GM19035 (cell line): ENCODE data around the gene SLFN5.
"Not testable (repeated sequence)": the region's sequence is repeated elsewhere in the genome, so short reads cannot be mapped to it uniquely, and the experiment has no call there.

Experiments
- ATAC-seq: cut with Tn5 transposase; IDR thresholded peaks from one replicate; pipeline ENCODE4 v1.9.1; 2021; ENCODE audit not compliant: unreplicated experiment

SLFN5 gene

DNA sequence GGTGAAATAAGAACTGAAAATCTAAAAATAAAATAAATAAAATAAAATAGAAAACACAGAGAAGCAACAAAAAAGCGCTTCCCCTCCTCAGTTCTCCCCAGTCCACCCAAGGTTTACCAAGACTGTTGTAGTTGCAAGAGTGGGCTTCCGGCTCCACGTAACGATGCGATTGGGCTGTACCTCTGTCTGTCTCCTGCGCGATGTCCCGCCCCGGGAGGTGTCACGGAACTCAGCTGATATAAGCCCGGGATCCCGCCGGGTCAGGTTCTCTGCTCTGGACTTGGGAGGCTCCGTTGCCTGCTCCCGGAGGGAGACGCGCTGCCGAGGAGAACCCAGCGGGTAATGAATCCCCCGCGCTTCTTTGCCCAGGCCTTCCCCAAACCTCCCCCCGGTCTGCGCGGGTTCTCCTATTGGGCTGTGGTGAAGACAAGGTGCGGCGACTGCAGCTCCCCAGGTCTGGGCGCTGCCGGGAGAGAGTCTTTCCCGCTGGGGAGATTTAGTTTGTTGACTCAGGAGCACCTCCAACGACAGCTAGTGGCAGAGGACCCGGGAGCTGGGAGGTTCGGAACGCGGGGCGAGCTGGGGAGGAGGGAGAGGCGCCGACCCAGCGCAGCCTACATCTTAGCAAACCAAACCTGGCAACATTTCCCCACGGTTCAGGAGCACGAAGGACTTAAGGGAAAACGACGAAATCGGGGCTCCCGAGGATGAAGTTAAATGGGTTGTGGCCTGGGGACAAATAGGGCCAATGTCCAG, at the start of gene SLFN5:
SLFN5 (plus strand) TSS at position 268 of the 756 bp plus-strand sequence. CDS start 15,619 bp downstream, outside the sequence.
- ATAC-seq, result peak; percentile 81

DNA sequence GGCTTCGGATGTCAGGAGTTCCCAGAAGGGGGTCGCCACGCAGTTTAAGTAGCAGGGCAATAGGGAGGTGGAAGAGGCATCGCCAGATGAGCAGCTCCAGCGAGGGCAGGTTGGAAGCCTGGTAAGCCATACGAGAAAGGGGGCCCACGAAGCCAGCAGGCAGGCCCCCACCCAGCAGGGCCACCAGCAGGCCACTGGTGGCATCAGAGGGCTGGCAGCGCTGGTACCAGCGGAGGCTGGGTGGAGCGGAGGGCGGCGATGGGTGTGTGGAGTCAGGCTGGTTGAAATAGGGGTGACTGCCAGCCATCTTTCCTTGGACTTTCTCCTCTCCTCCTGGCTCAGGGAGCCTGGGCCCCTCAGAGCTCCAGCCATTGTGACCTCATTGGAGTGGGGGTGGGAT, 48.9 kb upstream of the SLFN5 start, which contains the start of gene SLC35G3:
SLC35G3 (minus strand) TSS at position 393 of the 400 bp plus-strand sequence; CDS start at position 307, 86 bp downstream.
- not testable (repeated sequence) for ATAC-seq

DNA sequence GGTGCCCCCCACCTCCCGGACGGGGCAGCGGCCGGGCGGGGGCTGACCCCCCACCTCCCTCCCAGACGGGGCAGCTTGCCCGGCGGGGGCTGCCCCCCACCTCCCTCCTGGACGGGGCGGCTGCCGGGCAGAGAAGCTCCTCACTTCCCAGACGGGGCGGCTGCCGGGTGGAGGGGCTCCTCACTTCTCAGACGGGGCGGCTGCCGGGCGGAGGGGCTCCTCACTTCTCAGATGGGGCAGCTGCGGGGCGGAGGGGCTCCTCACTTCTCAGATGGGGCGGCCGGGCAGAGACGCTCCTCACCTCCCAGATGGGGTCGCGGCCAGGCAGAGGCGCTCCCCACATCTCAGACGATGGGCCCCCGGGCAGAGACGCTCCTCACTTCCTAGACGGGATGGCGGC, 47.8 kb upstream of the SLFN5 start:
- ATAC-seq, result not testable (repeated sequence)

DNA sequence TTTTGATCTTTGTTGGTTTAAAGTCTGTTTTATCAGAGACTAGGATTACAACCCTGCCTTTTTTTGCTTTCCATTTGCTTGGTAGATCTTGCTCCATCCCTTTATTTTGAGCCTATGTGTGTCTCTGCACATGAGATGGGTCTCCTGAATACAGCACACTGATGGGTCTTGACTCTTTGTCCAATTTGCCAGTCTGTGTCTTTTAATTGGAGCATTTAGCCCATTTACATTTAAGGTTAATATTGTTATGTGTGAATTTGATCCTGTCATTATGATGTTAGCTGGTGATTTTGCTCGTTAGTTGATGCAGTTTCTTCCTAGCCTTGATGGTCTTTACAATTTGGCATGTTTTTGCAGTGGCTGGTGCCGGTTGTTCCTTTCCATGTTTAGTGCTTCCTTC, 40.3 kb upstream of the SLFN5 start:
- not testable (repeated sequence) for ATAC-seq

DNA sequence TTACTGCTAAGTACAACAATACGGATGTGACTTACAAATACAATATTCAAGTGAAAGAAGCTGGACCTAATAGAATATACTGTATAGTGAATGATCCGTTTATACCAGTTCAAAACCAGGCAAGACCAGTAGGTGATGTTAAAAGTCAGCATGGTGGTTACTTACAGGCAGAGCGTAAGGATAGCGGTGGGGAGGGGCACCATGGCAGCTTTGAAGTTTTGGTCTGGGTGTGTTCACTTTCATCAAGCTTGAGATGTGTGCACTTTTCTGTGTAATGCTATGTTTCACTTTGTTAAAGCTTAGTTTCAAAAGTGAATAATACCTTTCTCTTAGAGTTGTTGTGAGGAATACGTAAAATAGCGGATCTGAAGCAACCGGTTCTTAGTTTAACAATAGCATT, 32.1 kb upstream of the SLFN5 start:
- no peak for ATAC-seq

DNA sequence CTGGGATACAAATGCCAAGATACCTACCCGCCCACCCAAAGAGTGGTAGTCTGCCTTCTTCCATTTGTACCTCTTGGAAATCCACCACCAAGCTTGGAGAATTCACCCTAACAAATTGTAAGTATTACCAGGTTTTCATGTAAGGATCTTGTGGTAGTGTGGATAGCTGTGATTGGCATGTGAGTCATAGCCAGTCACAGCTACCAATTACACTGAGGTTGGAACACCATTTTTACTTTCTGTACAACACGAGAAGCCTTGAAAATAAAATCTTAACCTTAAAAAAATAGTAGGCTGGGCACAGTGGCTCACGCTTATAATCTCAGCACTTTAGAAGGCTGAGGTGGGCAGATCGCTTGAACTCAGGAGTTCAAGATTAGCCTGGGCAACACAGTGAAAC, 30.2 kb upstream of the SLFN5 start:
- ATAC-seq, result no peak

- no peak for ATAC-seq
Measured at GRCh38 chr17:35213412-35213940, 29.4 kb upstream of the SLFN5 start.

- ATAC-seq, result no peak
Measured at GRCh38 chr17:35214192-35214591, 28.7 kb upstream of the SLFN5 start.

DNA sequence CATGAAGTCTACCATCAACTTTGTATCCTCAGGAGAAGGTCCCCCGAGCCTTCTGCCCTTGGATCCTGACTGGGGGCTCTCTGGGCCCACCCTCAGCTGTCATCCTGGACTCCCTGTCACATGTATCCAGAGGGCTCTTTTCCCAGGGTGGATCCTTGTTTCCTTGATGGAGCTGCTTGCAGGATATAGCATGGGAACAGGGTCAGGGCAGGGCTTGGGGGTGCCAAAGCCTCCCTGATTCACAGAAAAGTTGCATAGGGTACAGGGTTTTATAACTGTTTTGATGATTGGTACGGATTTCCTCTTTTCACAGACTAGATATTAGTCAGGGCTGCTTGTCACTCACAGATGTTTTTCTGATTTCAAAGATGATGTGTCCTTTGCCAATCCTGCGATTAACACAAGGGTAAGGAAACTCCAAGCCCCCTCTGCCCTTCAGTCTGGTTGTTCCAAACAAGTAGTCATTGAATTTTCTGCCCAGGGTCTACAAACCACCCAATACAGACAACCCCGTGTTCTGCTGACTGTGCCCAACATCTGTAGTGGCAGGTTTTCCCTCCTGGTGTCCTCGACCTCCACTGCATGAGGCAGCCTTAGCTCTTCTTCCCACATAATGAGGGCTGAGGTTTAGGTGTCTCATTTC, 28.1 kb upstream of the SLFN5 start:
- no peak for ATAC-seq

- no peak for ATAC-seq
Measured at GRCh38 chr17:35217107-35217506, 25.8 kb upstream of the SLFN5 start.

GRCh38 chr17:35218915-35219314, 24.0 kb upstream of the SLFN5 start:
- ATAC-seq, result no peak

- ATAC-seq, result no peak
Measured at GRCh38 chr17:35222452-35222851, 20.4 kb upstream of the SLFN5 start.

- no peak for ATAC-seq
Measured at GRCh38 chr17:35224436-35224835, 18.4 kb upstream of the SLFN5 start.

GRCh38 chr17:35227546-35227945, 15.3 kb upstream of the SLFN5 start:
- no peak for ATAC-seq

DNA sequence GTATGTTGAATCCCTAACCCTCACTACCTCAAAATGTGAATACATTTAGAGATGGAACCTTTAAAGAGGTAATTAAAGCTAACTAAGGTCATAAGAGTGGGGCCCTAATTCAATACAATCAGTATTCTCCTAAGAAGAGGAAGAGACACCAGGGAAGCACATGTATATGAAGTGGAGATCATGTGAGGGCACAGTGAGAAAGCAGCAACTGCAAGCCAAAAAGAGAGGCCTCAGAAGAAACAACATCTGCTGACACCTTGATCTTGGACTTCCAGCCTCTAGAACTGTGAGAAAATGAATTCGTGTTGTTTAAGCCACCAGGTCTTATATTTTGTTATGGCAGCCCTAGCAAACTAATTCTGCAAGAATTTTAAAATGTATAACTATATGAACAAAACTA, 13.2 kb upstream of the SLFN5 start:
- ATAC-seq, result no peak

- ATAC-seq, result not testable (repeated sequence)
Measured at GRCh38 chr17:35234315-35234714, 8.6 kb upstream of the SLFN5 start.

DNA sequence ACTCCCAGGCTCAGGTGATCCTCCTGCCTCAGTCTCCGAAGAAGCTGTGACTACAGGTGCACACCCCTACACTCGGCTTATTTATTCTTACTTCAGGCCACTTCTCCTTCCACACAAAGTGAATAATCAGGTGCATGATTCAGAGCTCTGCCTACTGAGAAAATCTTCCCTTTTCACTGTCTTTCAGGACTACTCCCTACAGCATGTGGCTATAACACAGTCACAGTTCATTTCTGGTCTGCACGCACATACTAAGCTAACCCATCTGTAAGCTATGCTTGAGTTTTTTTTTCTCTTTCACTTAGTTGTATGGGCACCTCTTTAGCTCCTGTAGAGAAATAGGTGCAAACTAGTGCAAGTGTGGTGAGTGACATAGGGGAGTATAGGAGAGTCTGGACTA, 7.6 kb upstream of the SLFN5 start:
- no peak for ATAC-seq

GRCh38 chr17:35235917-35236316, 7.0 kb upstream of the SLFN5 start:
- no peak for ATAC-seq

- ATAC-seq, result no peak
Measured at GRCh38 chr17:35236821-35237220, 6.1 kb upstream of the SLFN5 start.

DNA sequence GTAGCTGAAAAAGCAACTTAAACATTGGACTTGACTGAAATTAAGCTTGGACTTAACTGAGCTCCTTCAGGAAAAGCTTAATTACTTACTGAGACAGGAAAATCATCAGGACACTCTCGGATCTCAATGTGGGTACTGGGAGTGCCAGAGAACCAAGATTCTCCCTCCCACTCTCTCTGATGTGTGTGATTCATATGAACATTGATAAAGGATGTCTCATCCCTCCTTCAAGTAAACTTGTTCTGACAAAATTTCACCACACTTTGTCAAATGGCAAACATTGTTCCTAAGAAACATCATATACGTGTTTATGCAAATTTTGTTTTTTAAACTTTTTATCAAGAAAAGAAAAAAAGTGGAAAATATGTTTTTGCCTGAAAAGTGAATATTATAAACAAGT, 4.1 kb upstream of the SLFN5 start:
- ATAC-seq, result no peak

DNA sequence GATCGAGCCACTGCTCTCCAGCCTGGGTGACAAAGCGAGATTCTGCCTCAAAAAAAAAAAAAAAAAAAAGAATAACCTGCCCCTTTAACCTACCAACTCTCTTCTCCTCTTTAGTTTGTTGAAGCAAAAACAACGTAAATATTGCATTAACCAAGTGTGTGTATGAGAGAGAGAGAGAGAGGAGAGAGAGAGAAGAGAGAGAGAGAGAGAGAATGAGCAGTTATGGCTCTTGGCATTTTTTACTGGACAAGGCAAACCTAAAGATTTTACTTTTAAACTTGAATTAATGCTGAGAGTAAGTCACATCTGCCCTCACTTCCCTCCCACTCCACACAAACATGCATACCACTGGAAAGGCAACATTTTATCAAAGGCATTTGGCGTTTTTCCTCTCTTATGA, 3.0 kb upstream of the SLFN5 start:
- no peak for ATAC-seq

GRCh38 chr17:35240861-35241260, 2.0 kb upstream of the SLFN5 start:
- no peak for ATAC-seq
